ENCODE results near the gene CHST8.

GRCh38 chr19:33580026-33580644, 41.6 kb upstream of the CHST8 start:
- no peak for TF ChIP-seq EZH2 (IDR thresholded peaks at IDR 0.05; ENCODE audit: insufficient read depth, low read length)
- TF ChIP-seq, protein P1, sequence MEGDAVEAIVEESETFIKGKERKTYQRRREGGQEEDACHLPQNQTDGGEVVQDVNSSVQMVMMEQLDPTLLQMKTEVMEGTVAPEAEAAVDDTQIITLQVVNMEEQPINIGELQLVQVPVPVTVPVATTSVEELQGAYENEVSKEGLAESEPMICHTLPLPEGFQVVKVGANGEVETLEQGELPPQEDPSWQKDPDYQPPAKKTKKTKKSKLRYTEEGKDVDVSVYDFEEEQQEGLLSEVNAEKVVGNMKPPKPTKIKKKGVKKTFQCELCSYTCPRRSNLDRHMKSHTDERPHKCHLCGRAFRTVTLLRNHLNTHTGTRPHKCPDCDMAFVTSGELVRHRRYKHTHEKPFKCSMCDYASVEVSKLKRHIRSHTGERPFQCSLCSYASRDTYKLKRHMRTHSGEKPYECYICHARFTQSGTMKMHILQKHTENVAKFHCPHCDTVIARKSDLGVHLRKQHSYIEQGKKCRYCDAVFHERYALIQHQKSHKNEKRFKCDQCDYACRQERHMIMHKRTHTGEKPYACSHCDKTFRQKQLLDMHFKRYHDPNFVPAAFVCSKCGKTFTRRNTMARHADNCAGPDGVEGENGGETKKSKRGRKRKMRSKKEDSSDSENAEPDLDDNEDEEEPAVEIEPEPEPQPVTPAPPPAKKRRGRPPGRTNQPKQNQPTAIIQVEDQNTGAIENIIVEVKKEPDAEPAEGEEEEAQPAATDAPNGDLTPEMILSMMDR (IDR thresholded peaks at IDR 0.05; ENCODE audit: insufficient read depth, low read depth, low read length): no peak
